Measurements from ENCODE around the gene HCRTR1. TPM values are rescaled to one million over a fixed set of nuclear protein-coding genes. Genes with fewer than 3 reads are reported as not detected.

HCRTR1 gene
- not detected in 2 replicates for total RNA-seq (2014; rRNA removed)
- percentile 6 among the genes with signal in this experiment for Bru-seq, nascent RNA
- percentile 5 among the genes with signal in this experiment for BruChase-seq, experiment 1, labeled RNA remaining after a 6-hour chase
- BruChase-seq, experiment 2, labeled RNA remaining after a 2-hour chase: percentile 8 among the genes with signal in this experiment
- long read RNA-seq, partial matches to known transcripts: 0 of 8 reads
- long read RNA-seq, other reads (novel, unspliced or antisense): 8 of 8 reads

- BruUV-seq (replicated peaks): no TSS peak
- ChIA-PET POLR2A (ENCODE audit: unreplicated experiment) (interaction anchor here (0.6 kb wide), 1 partner anchor 29 kb away, joined by 3 read pairs; no protein-coding TSS in a partner anchor), CTCF (interaction anchor here (1.0 kb wide), 1 partner anchor 27 kb away, joined by 4 read pairs; the partner anchor contains the start of gene PEF1)
- peak within 1 kb of the TSS; percentile 85 for H2AFZ ChIP-seq (ENCODE audit: low read length)
- H3K4me1 ChIP-seq (ENCODE audit: insufficient read depth, low read length): no peaks in the 10 kb centered on the region
- no peak within 1 kb of the TSS for H3K27ac ChIP-seq (ENCODE audit: low read length)
- intact Hi-C loops (cut with micrococcal nuclease): no loop called here
- ATAC-seq (no peak), DNase-seq (no peak)
- H3K36me3 ChIP-seq (ENCODE audit: low read depth, low read length): no peaks in the 10 kb centered on the region
- no peaks in the 10 kb centered on the region for H3K27me3 ChIP-seq (ENCODE audit: low read length)
- no peak for TF ChIP-seq CTCF (conservative IDR thresholded peaks at IDR 0.05; ENCODE audit: low read depth, low read length)
- no peak for TF ChIP-seq EZH2 (IDR thresholded peaks at IDR 0.05; ENCODE audit: low read length, unreplicated experiment)
- no peak for TF ChIP-seq EZH2phosphoT487 (IDR thresholded peaks at IDR 0.05; ENCODE audit: borderline replicate concordance, low read length)
- no peak within 1 kb of the TSS for H3K9ac ChIP-seq (ENCODE audit: low read length)
- peak within 1 kb of the TSS; percentile 71 for H3K4me3 ChIP-seq (ENCODE audit: low read length)
- no peaks in the 10 kb centered on the region for H3K79me2 ChIP-seq (ENCODE audit: low read length)
- no peaks in the 10 kb centered on the region for H3F3A ChIP-seq (ENCODE audit: low read length, unreplicated experiment)
- H3K4me2 ChIP-seq (ENCODE audit: low read length): peak within 1 kb of the TSS; percentile 91
- no peaks in the 10 kb centered on the region for H4K20me1 ChIP-seq (ENCODE audit: low read length)
- H3K9me2 ChIP-seq (replicated peaks; ENCODE audit: low read length): no peaks in the 10 kb centered on the region
- H3K9me3 ChIP-seq (ENCODE audit: low read length): no peaks in the 10 kb centered on the region
These were observed at the start of gene HCRTR1 for GRCh38 chr1:31617218-31617915. TSS of gene HCRTR1 (plus strand) at chr1:31617689. CDS start at chr1:31619193, 1,504 bp downstream.

GRCh38 chr1:31567956-31568570 is 49.4 kb upstream of the HCRTR1 start:
- TF ChIP-seq EZH2 (IDR thresholded peaks at IDR 0.05; ENCODE audit: low read length, unreplicated experiment) (no peak), CTCF (conservative IDR thresholded peaks at IDR 0.05; ENCODE audit: low read depth, low read length) (no peak), EZH2phosphoT487 (IDR thresholded peaks at IDR 0.05; ENCODE audit: borderline replicate concordance, low read length) (no peak)
- 0 out of 2 replicates have a peak, but pooled peaks cover 3% of the 10 kb centered on the region for H3K79me2 ChIP-seq (ENCODE audit: low read length)
- intact Hi-C loops (cut with micrococcal nuclease): no loop called here
- no peaks in the 10 kb centered on the region for H3K27me3 ChIP-seq (ENCODE audit: low read length)
- ATAC-seq (no peak), DNase-seq (no peak)
- peaks cover 37% of the 10 kb centered on the region for H3K4me1 ChIP-seq (ENCODE audit: insufficient read depth, low read length)
- H3K4me3 ChIP-seq (ENCODE audit: low read length): no peak overlapping the region
- no peaks in the 10 kb centered on the region for H3K9me3 ChIP-seq (ENCODE audit: low read length)
- no peaks in the 10 kb centered on the region for H3K36me3 ChIP-seq (ENCODE audit: low read depth, low read length)
- no peaks in the 10 kb centered on the region for H3K9me2 ChIP-seq (replicated peaks; ENCODE audit: low read length)
- CTCF ChIA-PET: no interaction called here
- H2AFZ ChIP-seq (ENCODE audit: low read length): no peak overlapping the region
- no peaks in the 10 kb centered on the region for H4K20me1 ChIP-seq (ENCODE audit: low read length)
- H3F3A ChIP-seq (ENCODE audit: low read length, unreplicated experiment): no peaks in the 10 kb centered on the region
- BruUV-seq (replicated peaks): no TSS peak
- H3K4me2 ChIP-seq (ENCODE audit: low read length): no peak overlapping the region
- H3K27ac ChIP-seq (ENCODE audit: low read length): no peak overlapping the region
- POLR2A ChIA-PET (ENCODE audit: unreplicated experiment): no interaction called here
- H3K9ac ChIP-seq (ENCODE audit: low read length): no peak overlapping the region
